ENCODE data around the gene BRD4.
A peak's percentile ranks its signal among the peaks of the same experiment; 100 is the strongest.

Gene BRD4

DNA sequence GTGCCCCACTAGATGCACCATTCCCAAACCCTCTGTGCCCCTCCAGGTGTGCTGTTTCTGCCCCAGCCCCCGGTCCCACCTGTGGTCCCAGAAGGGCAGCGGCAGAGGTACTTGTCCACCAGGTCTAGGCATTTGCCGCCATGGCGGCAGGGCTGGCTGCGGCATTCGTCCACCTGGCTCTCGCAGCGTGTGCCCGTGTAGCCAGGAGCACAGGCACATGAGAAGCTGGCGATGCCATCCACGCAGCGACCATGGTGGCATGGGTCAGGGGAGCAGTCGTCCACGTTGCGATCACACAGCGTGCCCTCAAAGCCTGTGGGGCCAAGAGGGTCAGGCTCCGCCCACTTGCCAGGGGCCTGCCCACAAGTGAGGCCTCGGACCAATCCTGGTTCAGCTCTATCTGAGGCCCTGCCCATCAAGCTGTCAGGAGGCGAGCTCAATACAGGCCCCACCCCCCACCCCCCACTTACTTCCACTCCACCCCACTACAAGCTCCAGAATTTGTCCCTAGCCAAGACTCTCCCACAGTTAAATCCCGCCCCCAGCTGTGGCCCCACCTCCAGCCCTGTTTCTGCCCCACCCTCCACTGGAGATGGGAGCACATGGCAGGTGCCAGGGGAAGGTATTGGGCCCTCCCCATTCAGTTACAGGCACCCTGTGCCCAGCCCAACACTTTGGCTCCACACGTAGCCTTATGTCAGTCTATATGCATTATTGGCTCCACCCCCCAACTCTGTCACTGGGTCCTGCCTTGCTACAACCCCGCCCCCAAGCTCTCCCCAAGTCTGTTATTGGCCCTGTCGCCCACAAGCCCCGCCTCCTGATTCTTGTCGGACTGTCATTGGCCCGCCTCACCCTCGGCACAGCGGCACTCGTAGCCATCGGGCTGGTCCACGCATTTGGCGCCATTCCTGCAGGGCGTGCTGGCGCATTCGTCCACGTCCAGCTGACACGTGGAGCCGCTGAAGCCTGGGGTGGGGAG, 145.0 kb downstream of the BRD4 start:
- H3K4me1 ChIP-seq (ENCODE audit: insufficient read depth, low read length): no peaks in the 10 kb centered on the region
- no peak overlapping the region for H3K9ac ChIP-seq (ENCODE audit: low read depth, low read length)
- TF ChIP-seq EZH2 (IDR thresholded peaks at IDR 0.05; ENCODE audit: borderline replicate concordance, low read depth, low read length, severe bottlenecking): no peak
- TF ChIP-seq, protein P1, sequence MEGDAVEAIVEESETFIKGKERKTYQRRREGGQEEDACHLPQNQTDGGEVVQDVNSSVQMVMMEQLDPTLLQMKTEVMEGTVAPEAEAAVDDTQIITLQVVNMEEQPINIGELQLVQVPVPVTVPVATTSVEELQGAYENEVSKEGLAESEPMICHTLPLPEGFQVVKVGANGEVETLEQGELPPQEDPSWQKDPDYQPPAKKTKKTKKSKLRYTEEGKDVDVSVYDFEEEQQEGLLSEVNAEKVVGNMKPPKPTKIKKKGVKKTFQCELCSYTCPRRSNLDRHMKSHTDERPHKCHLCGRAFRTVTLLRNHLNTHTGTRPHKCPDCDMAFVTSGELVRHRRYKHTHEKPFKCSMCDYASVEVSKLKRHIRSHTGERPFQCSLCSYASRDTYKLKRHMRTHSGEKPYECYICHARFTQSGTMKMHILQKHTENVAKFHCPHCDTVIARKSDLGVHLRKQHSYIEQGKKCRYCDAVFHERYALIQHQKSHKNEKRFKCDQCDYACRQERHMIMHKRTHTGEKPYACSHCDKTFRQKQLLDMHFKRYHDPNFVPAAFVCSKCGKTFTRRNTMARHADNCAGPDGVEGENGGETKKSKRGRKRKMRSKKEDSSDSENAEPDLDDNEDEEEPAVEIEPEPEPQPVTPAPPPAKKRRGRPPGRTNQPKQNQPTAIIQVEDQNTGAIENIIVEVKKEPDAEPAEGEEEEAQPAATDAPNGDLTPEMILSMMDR (IDR thresholded peaks at IDR 0.05; ENCODE audit: borderline replicate concordance, extremely low read depth, low read length, poor library complexity, severe bottlenecking): no peak
- ATAC-seq (ENCODE audit: insufficient read depth, low read depth): peak; percentile 73
- peaks cover 94% of the 10 kb centered on the region for H3K36me3 ChIP-seq (ENCODE audit: insufficient read depth, low read length)
- no peak overlapping the region for H3K4me3 ChIP-seq (ENCODE audit: low read depth in 1 of 2, low read length in 2 of 2)
- H2AFZ ChIP-seq (ENCODE audit: low read depth, low read length): no peak overlapping the region
- no peaks in the 10 kb centered on the region for H3K27me3 ChIP-seq (ENCODE audit: insufficient read depth, low read length, poor library complexity)
- no peaks in the 10 kb centered on the region for H3K9me3 ChIP-seq (ENCODE audit: insufficient read depth, low read length, severe bottlenecking)
- no peak overlapping the region for H3K27ac ChIP-seq (ENCODE audit: low read length)
- peaks cover 45% of the 10 kb centered on the region for H4K20me1 ChIP-seq (ENCODE audit: insufficient read depth, low read length)
- H3K4me2 ChIP-seq (ENCODE audit: insufficient read depth, low read length): no peak overlapping the region
- peaks cover 23% of the 10 kb centered on the region for H3K79me2 ChIP-seq (ENCODE audit: insufficient read depth, low read length)
- peak; percentile 52 for DNase-seq

Data from DND-41 (cell line).